ENCODE data around the gene HUNK.

Gene HUNK

GRCh38 chr21:31903896-31904295, 31.1 kb downstream of the HUNK start:
- Histone ChIP-seq H3K36me3 (ENCODE audit: control insufficient read depth in 1 of 2, insufficient read depth in 2 of 2, low read length in 2 of 2) (no peaks in the 10 kb centered on the region), H3K27ac (ENCODE audit: low read depth, low read length) (no peak overlapping the region), H3K9me3 (ENCODE audit: insufficient read depth, low read depth, low read length) (peaks cover 2% of the 10 kb centered on the region), H3K4me2 (ENCODE audit: low read length) (no peak overlapping the region), H2AK5ac (ENCODE audit: low read length) (no peak overlapping the region), H3K14ac (ENCODE audit: low read length) (no peak overlapping the region), H3K4me1 (ENCODE audit: control insufficient read depth in 1 of 2, insufficient read depth in 2 of 2, low read length in 2 of 2) (peaks cover 3 to 10% of the 10 kb centered on the region in 2 experiments), H3K79me1 (ENCODE audit: low read length) (no peaks in the 10 kb centered on the region), H4K8ac (ENCODE audit: low read depth, low read length) (no peak overlapping the region), H2BK5ac (ENCODE audit: low read depth, low read length, poor library complexity) (no peak overlapping the region), H2BK12ac (ENCODE audit: low read length) (no peak overlapping the region), H3K23ac (ENCODE audit: low read length) (no peak overlapping the region), H3K4me3 (ENCODE audit: low read depth, low read length) (no peak overlapping the region), H3K9ac (ENCODE audit: low read length) (no peak overlapping the region), H3K79me2 (ENCODE audit: control insufficient read depth, insufficient read depth, low read length, poor library complexity) (no peaks in the 10 kb centered on the region), H4K91ac (ENCODE audit: low read depth, low read length) (no peak overlapping the region), H3K4ac (ENCODE audit: low read depth, low read length) (no peak overlapping the region), H4K12ac (ENCODE audit: low read depth, low read length) (no peak overlapping the region), H2BK120ac (ENCODE audit: insufficient read depth, low read length, poor library complexity) (no peak overlapping the region), H3K18ac (ENCODE audit: low read length) (no peak overlapping the region), H3K27me3 (ENCODE audit: insufficient read depth, low read length) (no peaks in the 10 kb centered on the region), H2AFZ (ENCODE audit: insufficient read depth, low read length, poor library complexity) (no peak overlapping the region)
- no peak for DNase-seq
- WGBS (ENCODE audit: extremely low coverage, insufficient coverage, insufficient read length): no CpG with 5 or more reads among the region's 3 CpGs

GRCh38 chr21:31905503-31906451, 33.0 kb downstream of the HUNK start:
- Histone ChIP-seq H3K14ac (ENCODE audit: low read length) (no peak overlapping the region), H3K4ac (ENCODE audit: low read depth, low read length) (no peak overlapping the region), H3K23ac (ENCODE audit: low read length) (no peak overlapping the region), H3K9ac (ENCODE audit: low read length) (no peak overlapping the region), H4K91ac (ENCODE audit: low read depth, low read length) (no peak overlapping the region), H2BK12ac (ENCODE audit: low read length) (no peak overlapping the region), H3K79me1 (ENCODE audit: low read length) (no peaks in the 10 kb centered on the region), H2AFZ (ENCODE audit: insufficient read depth, low read length, poor library complexity) (no peak overlapping the region), H3K27ac (ENCODE audit: low read depth, low read length) (no peak overlapping the region), H2BK5ac (ENCODE audit: low read depth, low read length, poor library complexity) (no peak overlapping the region), H3K79me2 (ENCODE audit: control insufficient read depth, insufficient read depth, low read length, poor library complexity) (no peaks in the 10 kb centered on the region), H2AK5ac (ENCODE audit: low read length) (no peak overlapping the region), H4K12ac (ENCODE audit: low read depth, low read length) (no peak overlapping the region), H2BK120ac (ENCODE audit: insufficient read depth, low read length, poor library complexity) (no peak overlapping the region), H3K9me3 (ENCODE audit: insufficient read depth, low read depth, low read length) (peaks cover 2% of the 10 kb centered on the region), H3K18ac (ENCODE audit: low read length) (no peak overlapping the region), H3K36me3 (ENCODE audit: control insufficient read depth in 1 of 2, insufficient read depth in 2 of 2, low read length in 2 of 2) (no peaks in the 10 kb centered on the region), H3K27me3 (ENCODE audit: insufficient read depth, low read length) (no peaks in the 10 kb centered on the region), H3K4me2 (ENCODE audit: low read length) (no peak overlapping the region), H3K4me3 (ENCODE audit: low read depth, low read length) (no peak overlapping the region), H3K4me1 (ENCODE audit: control insufficient read depth in 1 of 2, insufficient read depth in 2 of 2, low read length in 2 of 2) (peaks cover 10 to 12% of the 10 kb centered on the region in 2 experiments), H4K8ac (ENCODE audit: low read depth, low read length) (no peak overlapping the region)
- no peak for DNase-seq
- WGBS (ENCODE audit: extremely low coverage, insufficient coverage, insufficient read length): no CpG with 5 or more reads among the region's 13 CpGs

- Histone ChIP-seq H3K9me3 (ENCODE audit: insufficient read depth, low read depth, low read length) (peaks cover 2% of the 10 kb centered on the region), H3K4ac (ENCODE audit: low read depth, low read length) (no peak overlapping the region), H3K79me1 (ENCODE audit: low read length) (peaks cover 3% of the 10 kb centered on the region), H3K4me2 (ENCODE audit: low read length) (no peak overlapping the region), H3K18ac (ENCODE audit: low read length) (no peak overlapping the region), H3K23ac (ENCODE audit: low read length) (no peak overlapping the region), H2BK12ac (ENCODE audit: low read length) (no peak overlapping the region), H2AK5ac (ENCODE audit: low read length) (no peak overlapping the region), H3K79me2 (ENCODE audit: control insufficient read depth, insufficient read depth, low read length, poor library complexity) (no peaks in the 10 kb centered on the region), H4K8ac (ENCODE audit: low read depth, low read length) (no peak overlapping the region), H4K91ac (ENCODE audit: low read depth, low read length) (no peak overlapping the region), H3K4me1 (ENCODE audit: control insufficient read depth in 1 of 2, insufficient read depth in 2 of 2, low read length in 2 of 2) (peaks cover 22 to 23% of the 10 kb centered on the region in 2 experiments), H3K36me3 (ENCODE audit: control insufficient read depth in 1 of 2, insufficient read depth in 2 of 2, low read length in 2 of 2) (no peaks in the 10 kb centered on the region), H3K14ac (ENCODE audit: low read length) (no peak overlapping the region), H2AFZ (ENCODE audit: insufficient read depth, low read length, poor library complexity) (no peak overlapping the region), H2BK120ac (ENCODE audit: insufficient read depth, low read length, poor library complexity) (no peak overlapping the region), H3K27ac (ENCODE audit: low read depth, low read length) (no peak overlapping the region), H3K9ac (ENCODE audit: low read length) (no peak overlapping the region), H2BK5ac (ENCODE audit: low read depth, low read length, poor library complexity) (no peak overlapping the region), H3K27me3 (ENCODE audit: insufficient read depth, low read length) (no peaks in the 10 kb centered on the region), H4K12ac (ENCODE audit: low read depth, low read length) (no peak overlapping the region), H3K4me3 (ENCODE audit: low read depth, low read length) (no peak overlapping the region)
- peak; percentile 83 to 86 for DNase-seq
- no CpG with 5 or more reads among the region's 20 CpGs for WGBS (ENCODE audit: extremely low coverage, insufficient coverage, insufficient read length)
These were observed 35.5 kb downstream of the HUNK start for GRCh38 chr21:31908106-31909031.

GRCh38 chr21:31909153-31910073, 36.6 kb downstream of the HUNK start:
- Histone ChIP-seq H4K8ac (ENCODE audit: low read depth, low read length) (no peak overlapping the region), H2BK12ac (ENCODE audit: low read length) (no peak overlapping the region), H3K79me1 (ENCODE audit: low read length) (peaks cover 3% of the 10 kb centered on the region), H3K9me3 (ENCODE audit: insufficient read depth, low read depth, low read length) (peaks cover 2% of the 10 kb centered on the region), H3K4me1 (ENCODE audit: control insufficient read depth in 1 of 2, insufficient read depth in 2 of 2, low read length in 2 of 2) (peaks cover 23% of the 10 kb centered on the region in 2 experiments), H3K4me2 (ENCODE audit: low read length) (peak overlapping the region; percentile 9), H3K9ac (ENCODE audit: low read length) (no peak overlapping the region), H3K79me2 (ENCODE audit: control insufficient read depth, insufficient read depth, low read length, poor library complexity) (no peaks in the 10 kb centered on the region), H4K91ac (ENCODE audit: low read depth, low read length) (no peak overlapping the region), H3K23ac (ENCODE audit: low read length) (no peak overlapping the region), H3K4me3 (ENCODE audit: low read depth, low read length) (no peak overlapping the region), H3K18ac (ENCODE audit: low read length) (no peak overlapping the region), H2AK5ac (ENCODE audit: low read length) (no peak overlapping the region), H2BK5ac (ENCODE audit: low read depth, low read length, poor library complexity) (no peak overlapping the region), H2BK120ac (ENCODE audit: insufficient read depth, low read length, poor library complexity) (no peak overlapping the region), H3K36me3 (ENCODE audit: control insufficient read depth in 1 of 2, insufficient read depth in 2 of 2, low read length in 2 of 2) (no peaks in the 10 kb centered on the region), H3K27me3 (ENCODE audit: insufficient read depth, low read length) (no peaks in the 10 kb centered on the region), H3K14ac (ENCODE audit: low read length) (no peak overlapping the region), H2AFZ (ENCODE audit: insufficient read depth, low read length, poor library complexity) (no peak overlapping the region), H3K27ac (ENCODE audit: low read depth, low read length) (no peak overlapping the region), H4K12ac (ENCODE audit: low read depth, low read length) (no peak overlapping the region), H3K4ac (ENCODE audit: low read depth, low read length) (no peak overlapping the region)
- peak; percentile 78 to 89 for DNase-seq
- no CpG with 5 or more reads among the region's 18 CpGs for WGBS (ENCODE audit: extremely low coverage, insufficient coverage, insufficient read length)

Measured in trophoblast cell (in vitro differentiated cells and primary cell).